Heart right ventricle (tissue), 16 donors: ENCODE data around the gene SLC22A17. TPM values are rescaled to one million over a fixed set of nuclear protein-coding genes. Genes with fewer than 3 reads are reported as not detected.
A peak's percentile ranks its signal among the peaks of the same experiment; 100 is the strongest.

Experiments
- ATAC-seq, 8 donors: fragments of 200-7000 bp; cut with Tn5 transposase; one replicate each; pipeline ENCODE4 v1.9.1; 2020; ENCODE audit warnings: mild to moderate bottlenecking in 8 of 8, moderate library complexity in 8 of 8, moderate number of reproducible peaks in 1 of 8
- DNase-seq, 2 donors: peaks; one replicate each; pipeline ENCODE4 v3.0.0-alpha.2; 2020
- H3K27ac ChIP-seq, 10 donors: fragments of 200-600 bp; sonication (generic) in 2 of 10; one replicate each; pipeline versions ENCODE4 v1.5.0 to v1.8.0; 2020 to 2022; ENCODE audit warnings: mild to moderate bottlenecking in 3 of 10
- H3K27me3 ChIP-seq, 7 donors: fragments of 200-600 bp; one replicate each; pipeline ENCODE4 v1.8.0; 2021 to 2022; ENCODE audit warnings: mild to moderate bottlenecking in 2 of 7
- H3K36me3 ChIP-seq, 9 donors: fragments of 200-600 bp; sonication (generic) in 1 of 9; one replicate each; pipeline versions ENCODE4 v1.5.0 to v1.8.0; 2020 to 2022; ENCODE audit warnings: mild to moderate bottlenecking in 2 of 9
- H3K4me1 ChIP-seq, 9 donors: fragments of 200-600 bp; sonication (generic) in 1 of 9; one replicate each; pipeline versions ENCODE4 v1.5.0 to v1.8.0; 2020 to 2022; ENCODE audit warnings: mild to moderate bottlenecking in 4 of 9
- H3K4me3 ChIP-seq, 10 donors: fragments of 200-600 bp; sonication (generic) in 2 of 10; one replicate each; pipeline versions ENCODE4 v1.5.0 to v1.8.0; 2020 to 2022; ENCODE audit warnings: mild to moderate bottlenecking in 7 of 10, moderate library complexity in 2 of 10
- H3K9me3 ChIP-seq, 11 donors: fragments of 200-600 bp in 10 of 11; sonication (generic) in 2 of 11; one replicate each; pipeline versions ENCODE4 v1.5.0 to v1.8.0; 2013 to 2022; ENCODE audit warnings: mild to moderate bottlenecking in 2 of 11, control low read depth in 1 of 11, moderate library complexity in 1 of 11
- CTCF ChIP-seq, 9 donors: fragments of 200-600 bp; sonication (generic) in 2 of 9; IDR thresholded peaks; one replicate each; pipeline versions ENCODE4 v1.5.0 to v1.8.0; 2021 to 2022; ENCODE audit warnings: antibody characterized with exemption in 9 of 9, mild to moderate bottlenecking in 5 of 9, moderate library complexity in 1 of 9
- WGBS, 2 donors: extraction: QIAGEN DNeasy Blood & Tissue Kit; methylation state at CpG; one replicate each; pipeline ENCODE4 v1.1.7; 2013; ENCODE audit warnings: inconsistent platforms in 1 of 2; 5-methylcytosine and 5-hydroxymethylcytosine counted together
- intact Hi-C, 10 donors: fragments of 100-400 bp; cut with DNase I; formaldehyde crosslinking; loops; one replicate each; pipeline versions ENCODE4 v1.11.1 to v1.14.2; 2022
- polyA plus RNA-seq, 2 donors: library from polyadenylated mRNA; stranded (reverse); fragments of 200-250 nt; gene quantifications; one replicate each; pipeline ENCODE4 v1.2.3, GENCODE V29; 2013
- total RNA-seq, 10 donors: library from RNA; stranded (reverse); fragmentation: NEBNext Ultra II Directional in 3 of 10; extraction: Animal tissue kit (Norgen Biotek cat#: 25700) in 3 of 10; gene quantifications; one replicate each; pipeline versions ENCODE4 v1.2.1 to v1.2.4, GENCODE V29; 2021 to 2023
- donor health status: Arrhythmogenic right ventricular cardiomyopathy.
- donor health status: ischemic (EF 13 %, LVEDD 7.1; RV severe dilation, severe dysfunction).
- donor health status: healthy with polysubstance abuse.
- donor health status: DM: no; HTN: yes; CAD: no.
- donor health status: DM: no; HTN: no; CAD: no.
- donor health status: ischemic (EF 25% LVEDD 6.9; RV normal size, moderate dysfunction).
- donor health status: ischemic (EF 25% LVEDD 5.7; RV mildly dilated, moderate dysfunction).
- donor health status: healthy.
- donor health status: DM: yes; HTN: yes; CAD: no.
- donor health status: Ischemic cardiomyopathy.
- donor health status: ischemic (EF 35%, LVEDD 5.7; RV mildly dilated, moderate dysfunction).
- donor health status: nonischemic (EF 11% LVEDD 7.7; RV severe dilation, severe dysfunction).
- donor health status: DM: yes; HTN: yes; CAD: no.
- donor health status: PGD.
- donor health status: ischemic (EF 29% LVEDD 5.4; RV normal size, mild dysfunction).
- donor health status: nonischemic (EF 23%, LVEDD 6.1; RV moderate dilation, normal function).

Gene SLC22A17
- total and polyA plus RNA-seq, 12 donors: 4.8 to 18.9 (median 9.8) TPM

- peaks cover 0 to 9% (median 3%) of the 10 kb centered on the region in 9 donors for H3K4me1 ChIP-seq
- H3K4me3 ChIP-seq: no peak overlapping the region
- WGBS, 2 donors: 87 to 93% methylated on average over 5 of the region's 5 CpGs
- DNase-seq (no peak), ATAC-seq (no peak)
- no peaks in the 10 kb centered on the region for H3K9me3 ChIP-seq
- H3K27ac ChIP-seq: no peak overlapping the region
- intact Hi-C loops: no loop called here
- no peak for TF ChIP-seq CTCF (IDR thresholded peaks at IDR 0.05)
- H3K27me3 ChIP-seq: no peaks in the 10 kb centered on the region
- peaks cover 0 to 48% (median 0%) of the 10 kb centered on the region in 9 donors for H3K36me3 ChIP-seq
These were observed 36.4 kb downstream of the SLC22A17 start for GRCh38 chr14:23316300-23316699.

DNA sequence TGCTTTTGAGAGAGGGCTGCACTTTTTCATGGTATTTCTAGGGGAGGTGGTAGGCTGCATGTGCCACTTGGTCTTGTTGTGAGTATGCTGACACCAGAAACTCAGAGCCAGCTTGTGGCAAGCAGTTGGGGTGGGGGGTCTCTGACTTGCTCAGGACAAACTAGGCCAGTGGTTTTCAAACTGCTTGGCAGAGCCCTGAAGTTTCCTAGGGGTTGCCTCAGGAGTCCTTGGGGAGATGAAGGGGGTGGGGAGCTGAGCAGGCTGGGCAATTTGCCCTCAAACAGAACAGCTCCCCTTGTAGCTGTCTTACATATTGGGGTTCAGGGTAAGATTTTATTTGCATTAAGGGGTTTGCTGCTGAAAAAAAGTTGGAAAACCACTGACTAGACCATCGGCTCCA, 42.1 kb downstream of the SLC22A17 start:
- Histone ChIP-seq H3K27ac (no peak overlapping the region), H3K4me1 (peaks cover 13 to 32% (median 28%) of the 10 kb centered on the region in 9 donors), H3K4me3 (no peak overlapping the region), H3K9me3 (no peaks in the 10 kb centered on the region), H3K36me3 (peaks cover 0 to 65% (median 8%) of the 10 kb centered on the region in 9 donors), H3K27me3 (no peaks in the 10 kb centered on the region)
- no peak for TF ChIP-seq CTCF (IDR thresholded peaks at IDR 0.05)
- DNase-seq (no peak), ATAC-seq (no peak)
- WGBS, 2 donors: 85 to 95% methylated on average over 1 of the region's 1 CpG
- intact Hi-C loops: no loop called here

- TF ChIP-seq CTCF (IDR thresholded peaks at IDR 0.05): no peak
- 86 to 87% methylated on average over 17 of the region's 17 CpGs for WGBS, 2 donors
- intact Hi-C loops: loop anchor here in 2 of 10 donors (5.0 to 10.0 kb wide), 3 partner anchors 158 to 836 kb away; partner anchors contain the start of genes EMC9 (in 1 of the 2), NGDN (in 1 of the 2), PSME2 (in 1 of the 2) and RNF31 (in 1 of the 2)
- H3K27ac ChIP-seq: no peak overlapping the region
- peaks cover 13 to 32% (median 29%) of the 10 kb centered on the region in 9 donors for H3K4me1 ChIP-seq
- H3K9me3 ChIP-seq: no peaks in the 10 kb centered on the region
- no peak overlapping the region for H3K4me3 ChIP-seq
- H3K27me3 ChIP-seq: no peaks in the 10 kb centered on the region
- DNase-seq (no peak), ATAC-seq (no peak)
- H3K36me3 ChIP-seq: peaks cover 0 to 54% (median 8%) of the 10 kb centered on the region in 9 donors
These were observed 43.8 kb downstream of the SLC22A17 start for GRCh38 chr14:23308721-23309445.

DNA sequence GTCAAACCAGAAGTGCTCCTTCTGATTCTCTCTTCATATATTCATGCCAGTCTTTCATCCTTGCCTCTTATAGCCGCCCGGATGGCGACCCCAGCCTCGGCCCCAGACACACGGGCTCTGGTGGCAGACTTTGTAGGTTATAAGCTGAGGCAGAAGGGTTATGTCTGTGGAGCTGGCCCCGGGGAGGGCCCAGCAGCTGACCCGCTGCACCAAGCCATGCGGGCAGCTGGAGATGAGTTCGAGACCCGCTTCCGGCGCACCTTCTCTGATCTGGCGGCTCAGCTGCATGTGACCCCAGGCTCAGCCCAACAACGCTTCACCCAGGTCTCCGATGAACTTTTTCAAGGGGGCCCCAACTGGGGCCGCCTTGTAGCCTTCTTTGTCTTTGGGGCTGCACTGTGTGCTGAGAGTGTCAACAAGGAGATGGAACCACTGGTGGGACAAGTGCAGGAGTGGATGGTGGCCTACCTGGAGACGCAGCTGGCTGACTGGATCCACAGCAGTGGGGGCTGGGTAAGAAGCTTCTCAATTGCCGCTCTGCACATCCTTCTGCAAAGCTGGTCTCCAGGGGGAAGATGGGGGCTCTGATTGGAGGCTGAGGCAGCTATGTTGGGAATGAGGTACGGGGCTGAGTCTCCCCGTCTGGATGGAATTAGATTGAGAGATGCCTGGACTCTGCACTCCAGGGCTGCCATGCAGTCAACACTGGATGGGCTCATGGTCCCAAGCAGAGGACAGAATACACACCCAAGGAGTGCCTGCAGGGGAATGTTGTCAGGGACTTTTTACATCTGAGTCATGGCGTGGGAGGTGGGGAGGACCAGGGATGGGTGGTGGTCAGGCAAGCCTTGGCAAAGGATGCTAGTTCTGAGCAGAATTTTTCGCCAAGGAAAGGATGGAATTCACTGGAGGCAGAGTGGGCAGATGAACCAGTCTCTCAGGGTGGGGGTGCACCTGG, 44.7 kb downstream of the SLC22A17 start:
- Histone ChIP-seq H3K4me3 (peak overlapping the region in 8 of 10 donors; percentile 39 to 85 (median 72)), H3K27me3 (no peaks in the 10 kb centered on the region), H3K36me3 (peaks cover 0 to 51% (median 8%) of the 10 kb centered on the region in 9 donors), H3K27ac (peak overlapping the region in 6 of 10 donors; percentile 83 to 92 (median 91)), H3K9me3 (no peaks in the 10 kb centered on the region), H3K4me1 (peaks cover 13 to 35% (median 30%) of the 10 kb centered on the region in 9 donors)
- intact Hi-C loops: loop anchor here in 3 of 10 donors (2.0 to 10.0 kb wide), 4 partner anchors 13 to 837 kb away; partner anchors contain the start of genes PABPN1 (in 2 of the 3), EMC9 (in 1 of the 3), NGDN (in 1 of the 3) and PSME2 (in 1 of the 3)
- 88 to 91% methylated on average over 22 of the region's 22 CpGs for WGBS, 2 donors
- DNase-seq (no peak), ATAC-seq (no peak)
- no peak for TF ChIP-seq CTCF (IDR thresholded peaks at IDR 0.05)
